Activated CD4-positive, alpha-beta T cell treated with anti-CD3 and anti-CD28 coated beads, Interleukin-2, amount 10 ng/mL, durations not matched to agents 7 days and 5 days (primary cell): ENCODE results near the gene NFATC2. TPM values are rescaled to one million over a fixed set of nuclear protein-coding genes. Genes with fewer than 3 reads are reported as not detected.

ENCODE experiments used
- CTCF ChIA-PET: fragments of 350-600 bp; sonication (Branson Sonifier 250); formaldehyde crosslinking; loops from one replicate; lab custom pipeline; 2021; ENCODE audit warnings: antibody characterized with exemption; lab: Charles Lee
- POLR2A ChIA-PET: fragments of 350-600 bp; sonication (Branson Sonifier 250); formaldehyde crosslinking; loops from one replicate; lab custom pipeline; 2021; ENCODE audit warnings: antibody characterized with exemption; lab: Charles Lee
- DNase-seq: peaks from one replicate; pipeline ENCODE4 v3.0.0-alpha.2; 2020
- H3K27ac Mint-ChIP-seq: one replicate; pipeline ENCODE4 v1.8.0; 2021; ENCODE audit warnings: mild to moderate bottlenecking, moderate library complexity, mixed read lengths
- H3K27me3 Mint-ChIP-seq: one replicate; pipeline ENCODE4 v1.8.0; 2021; ENCODE audit warnings: mixed read lengths
- H3K36me3 Mint-ChIP-seq: one replicate; pipeline ENCODE4 v1.8.0; 2021; ENCODE audit warnings: low read depth, mixed read lengths
- H3K4me1 Mint-ChIP-seq: one replicate; pipeline ENCODE4 v1.8.0; 2021; ENCODE audit warnings: mixed read lengths
- H3K4me3 Mint-ChIP-seq: one replicate; pipeline ENCODE4 v1.8.0; 2021; ENCODE audit warnings: mild to moderate bottlenecking, moderate library complexity, mixed read lengths
- H3K9me3 Mint-ChIP-seq: one replicate; pipeline ENCODE4 v1.8.0; 2021; ENCODE audit warnings: mixed read lengths
- total RNA-seq, 2 experiments: library from RNA; stranded (reverse); gene quantifications; one replicate each; pipeline ENCODE4 v1.2.3, GENCODE V29; 2021

Gene NFATC2
- total RNA-seq, 2 experiments from 2014 or later = 62.0 to 68.8 TPM

- Mint-ChIP-seq H3K4me1 (peaks cover 14% of the 10 kb centered on the region), H3K4me3 (no peak overlapping the region), H3K36me3 (peaks cover 77% of the 10 kb centered on the region), H3K27ac (no peak overlapping the region), H3K9me3 (peaks cover 2% of the 10 kb centered on the region), H3K27me3 (no peaks in the 10 kb centered on the region)
- no peak for DNase-seq
- ChIA-PET CTCF (interaction anchor here (0.6 to 0.9 kb wide), 2 partner anchors 49 to 60 kb away, joined by 3 to 4 read pairs; no protein-coding TSS in a partner anchor), POLR2A (no interaction called here)
Measured at GRCh38 chr20:51457533-51457932, 85.0 kb downstream of the NFATC2 start.

GRCh38 chr20:51456511-51457509, 85.7 kb downstream of the NFATC2 start:
- Mint-ChIP-seq H3K36me3 (peaks cover 80% of the 10 kb centered on the region), H3K27me3 (no peaks in the 10 kb centered on the region), H3K4me1 (peaks cover 18% of the 10 kb centered on the region), H3K9me3 (peaks cover 2% of the 10 kb centered on the region), H3K27ac (no peak overlapping the region), H3K4me3 (no peak overlapping the region)
- no peak for DNase-seq
- ChIA-PET POLR2A (no interaction called here), CTCF (interaction anchor here (0.6 to 0.9 kb wide), 2 partner anchors 50 to 60 kb away, joined by 3 to 4 read pairs; no protein-coding TSS in a partner anchor)

GRCh38 chr20:51454250-51454865, 88.2 kb downstream of the NFATC2 start:
- no peak overlapping the region for H3K27ac Mint-ChIP-seq
- peaks cover 2% of the 10 kb centered on the region for H3K9me3 Mint-ChIP-seq
- POLR2A ChIA-PET = no interaction called here
- no peak overlapping the region for H3K4me3 Mint-ChIP-seq
- H3K36me3 Mint-ChIP-seq = peaks cover 71% of the 10 kb centered on the region
- peaks cover 18% of the 10 kb centered on the region for H3K4me1 Mint-ChIP-seq
- CTCF ChIA-PET = interaction anchor here (1.2 to 1.3 kb wide), 2 partner anchors 12 to 39 kb away, joined by 3 to 6 read pairs; no protein-coding TSS in a partner anchor
- DNase-seq = no peak
- H3K27me3 Mint-ChIP-seq = no peaks in the 10 kb centered on the region

GRCh38 chr20:51452734-51453365, 89.7 kb downstream of the NFATC2 start:
- ChIA-PET CTCF (no interaction called here), POLR2A (no interaction called here)
- Mint-ChIP-seq H3K4me3 (no peak overlapping the region), H3K9me3 (peaks cover 2% of the 10 kb centered on the region), H3K4me1 (peaks cover 18% of the 10 kb centered on the region), H3K27me3 (no peaks in the 10 kb centered on the region), H3K27ac (no peak overlapping the region), H3K36me3 (peaks cover 71% of the 10 kb centered on the region)
- no peak for DNase-seq

- H3K4me1 Mint-ChIP-seq = peaks cover 18% of the 10 kb centered on the region
- H3K27ac Mint-ChIP-seq = no peak overlapping the region
- DNase-seq = no peak
- no peaks in the 10 kb centered on the region for H3K27me3 Mint-ChIP-seq
- no peak overlapping the region for H3K4me3 Mint-ChIP-seq
- H3K36me3 Mint-ChIP-seq = peaks cover 73% of the 10 kb centered on the region
- POLR2A ChIA-PET = no interaction called here
- H3K9me3 Mint-ChIP-seq = peaks cover 2% of the 10 kb centered on the region
- CTCF ChIA-PET = interaction anchor here (0.6 kb wide), 1 partner anchor 101 kb away, joined by 3 read pairs; no protein-coding TSS in a partner anchor
Measured at GRCh38 chr20:51452091-51452613, 90.4 kb downstream of the NFATC2 start.

GRCh38 chr20:51451484-51451883, 91.0 kb downstream of the NFATC2 start:
- POLR2A ChIA-PET = no interaction called here

GRCh38 chr20:51450984-51451383, 91.5 kb downstream of the NFATC2 start:
- Mint-ChIP-seq H3K4me3 (no peak overlapping the region), H3K4me1 (peaks cover 16% of the 10 kb centered on the region), H3K36me3 (peaks cover 71% of the 10 kb centered on the region), H3K27ac (peak overlapping the region; percentile 15), H3K27me3 (no peaks in the 10 kb centered on the region), H3K9me3 (peaks cover 2% of the 10 kb centered on the region)
- ChIA-PET POLR2A (no interaction called here), CTCF (interaction anchor here (0.8 to 1.3 kb wide), 2 partner anchors 20 to 28 kb away, joined by 3 read pairs; no protein-coding TSS in a partner anchor)
- no peak for DNase-seq

More at GRCh38 chr20:51451484-51451883, 91.0 kb downstream of the NFATC2 start:
- Mint-ChIP-seq H3K4me3 (no peak overlapping the region), H3K27ac (peak overlapping the region; percentile 28), H3K36me3 (peaks cover 72% of the 10 kb centered on the region), H3K4me1 (peaks cover 16% of the 10 kb centered on the region), H3K9me3 (peaks cover 2% of the 10 kb centered on the region), H3K27me3 (no peaks in the 10 kb centered on the region)
- DNase-seq = no peak
- CTCF ChIA-PET = interaction anchor here (0.6 to 1.3 kb wide), 2 partner anchors 20 to 102 kb away, joined by 3 read pairs; no protein-coding TSS in a partner anchor

- peaks cover 15% of the 10 kb centered on the region for H3K4me1 Mint-ChIP-seq
- no peaks in the 10 kb centered on the region for H3K27me3 Mint-ChIP-seq
- H3K27ac Mint-ChIP-seq = peak overlapping the region; percentile 61
- peaks cover 69% of the 10 kb centered on the region for H3K36me3 Mint-ChIP-seq
- peaks cover under 1% of the 10 kb centered on the region for H3K9me3 Mint-ChIP-seq
- H3K4me3 Mint-ChIP-seq = no peak overlapping the region
- ChIA-PET POLR2A (no interaction called here), CTCF (interaction anchor here (0.8 to 1.3 kb wide), 3 partner anchors 9 to 27 kb away, joined by 3 read pairs; no protein-coding TSS in a partner anchor)
- no peak for DNase-seq
Measured at GRCh38 chr20:51450221-51450712, 92.3 kb downstream of the NFATC2 start.

- DNase-seq = no peak
- H3K36me3 Mint-ChIP-seq = peaks cover 68% of the 10 kb centered on the region
- ChIA-PET CTCF (interaction anchor here (0.6 to 1.7 kb wide), 3 partner anchors 10 to 166 kb away, joined by 3 to 6 read pairs (median 5); no protein-coding TSS in a partner anchor), POLR2A (no interaction called here)
- H3K27ac Mint-ChIP-seq = no peak overlapping the region
- H3K4me1 Mint-ChIP-seq = peaks cover 17% of the 10 kb centered on the region
- no peaks in the 10 kb centered on the region for H3K27me3 Mint-ChIP-seq
- no peaks in the 10 kb centered on the region for H3K9me3 Mint-ChIP-seq
- no peak overlapping the region for H3K4me3 Mint-ChIP-seq
Measured at GRCh38 chr20:51449498-51450220, 92.9 kb downstream of the NFATC2 start.

- POLR2A ChIA-PET = no interaction called here
- peaks cover 21% of the 10 kb centered on the region for H3K4me1 Mint-ChIP-seq
- CTCF ChIA-PET = no interaction called here
- no peak for DNase-seq
- no peak overlapping the region for H3K27ac Mint-ChIP-seq
- peaks cover 60% of the 10 kb centered on the region for H3K36me3 Mint-ChIP-seq
- no peaks in the 10 kb centered on the region for H3K9me3 Mint-ChIP-seq
- no peaks in the 10 kb centered on the region for H3K27me3 Mint-ChIP-seq
- no peak overlapping the region for H3K4me3 Mint-ChIP-seq
Measured at GRCh38 chr20:51447765-51448148, 94.8 kb downstream of the NFATC2 start.

GRCh38 chr20:51447097-51447764, 95.3 kb downstream of the NFATC2 start:
- DNase-seq = no peak
- H3K36me3 Mint-ChIP-seq = peaks cover 54% of the 10 kb centered on the region
- no peaks in the 10 kb centered on the region for H3K9me3 Mint-ChIP-seq
- POLR2A ChIA-PET = interaction anchor here (0.6 kb wide), 1 partner anchor 173 kb away, joined by 4 read pairs; no protein-coding TSS in a partner anchor
- CTCF ChIA-PET = no interaction called here
- no peaks in the 10 kb centered on the region for H3K27me3 Mint-ChIP-seq
- no peak overlapping the region for H3K27ac Mint-ChIP-seq
- H3K4me3 Mint-ChIP-seq = no peak overlapping the region
- peaks cover 17% of the 10 kb centered on the region for H3K4me1 Mint-ChIP-seq
